Anterior cingulate cortex (tissue), 58 donors: ENCODE data around the gene C1GALT1.
"Not testable (repeated sequence)": the region's sequence is repeated elsewhere in the genome, so short reads cannot be mapped to it uniquely, and the experiment has no call there.

Experiments used
- DNase-seq, 58 donors: peaks; one replicate each; lab custom pipeline; 2025; lab: John Stamatoyannopoulos, UW

Gene C1GALT1

DNA sequence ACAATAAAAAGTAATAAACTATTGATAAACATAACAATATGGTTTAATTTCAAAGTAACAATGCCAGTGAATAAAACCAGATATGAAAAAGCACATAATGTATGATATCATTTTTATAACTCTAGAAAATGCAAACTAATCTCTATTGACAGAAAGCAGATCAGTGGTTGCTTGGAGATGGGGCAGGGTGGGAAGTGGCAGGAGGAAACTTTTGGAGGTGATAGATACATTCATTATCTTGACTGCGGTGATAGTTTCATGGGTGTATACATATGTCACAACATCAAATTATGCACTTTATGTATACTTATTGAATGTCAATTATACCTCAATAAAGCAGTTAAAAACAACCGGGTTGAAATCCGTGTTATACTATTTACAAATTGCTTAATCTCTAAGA is 16.0 kb upstream of the C1GALT1 start:
- no peak for DNase-seq

GRCh38 chr7:7169296-7169695 is 13.0 kb upstream of the C1GALT1 start:
- DNase-seq, result no peak

DNA sequence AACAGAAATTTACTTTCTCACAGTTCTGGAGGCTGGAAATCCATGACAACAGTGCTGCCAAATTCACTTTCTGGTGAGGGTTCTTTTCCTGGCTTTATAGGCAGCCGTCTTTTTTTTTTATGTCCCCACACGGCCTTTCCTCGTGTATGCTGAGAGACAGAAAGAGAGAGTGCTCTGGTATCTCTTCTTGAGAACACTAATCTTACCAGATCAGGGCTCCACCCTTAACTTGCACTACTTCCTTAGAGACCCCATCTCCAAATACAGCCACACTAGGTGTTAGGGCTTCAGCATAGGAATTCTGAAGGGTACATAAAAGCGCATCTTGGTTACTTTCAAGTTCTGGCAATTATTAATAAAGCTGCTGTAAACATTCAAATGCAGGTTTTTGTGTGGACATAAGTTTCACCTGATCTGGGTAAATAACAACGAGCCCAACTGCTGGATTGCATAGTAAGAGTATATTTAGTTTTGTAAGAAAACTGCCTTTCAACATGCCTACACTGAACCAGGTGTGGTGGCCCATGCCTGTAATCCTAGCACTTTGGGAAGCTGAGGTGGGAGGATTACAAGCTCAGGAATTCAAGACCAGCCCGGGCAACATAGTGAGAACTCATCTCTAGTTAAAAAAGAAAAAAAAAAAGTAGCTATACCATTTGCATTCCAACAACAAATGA is 8.2 kb upstream of the C1GALT1 start:
- DNase-seq, result no peak

- no peak for DNase-seq
These were observed 7.2 kb upstream of the C1GALT1 start for GRCh38 chr7:7175075-7175695.

GRCh38 chr7:7176406-7177043 is 5.8 kb upstream of the C1GALT1 start:
- DNase-seq, result no peak

GRCh38 chr7:7177044-7177517 is 5.3 kb upstream of the C1GALT1 start:
- no peak for DNase-seq

GRCh38 chr7:7178081-7178480 is 4.3 kb upstream of the C1GALT1 start:
- no peak for DNase-seq

DNA sequence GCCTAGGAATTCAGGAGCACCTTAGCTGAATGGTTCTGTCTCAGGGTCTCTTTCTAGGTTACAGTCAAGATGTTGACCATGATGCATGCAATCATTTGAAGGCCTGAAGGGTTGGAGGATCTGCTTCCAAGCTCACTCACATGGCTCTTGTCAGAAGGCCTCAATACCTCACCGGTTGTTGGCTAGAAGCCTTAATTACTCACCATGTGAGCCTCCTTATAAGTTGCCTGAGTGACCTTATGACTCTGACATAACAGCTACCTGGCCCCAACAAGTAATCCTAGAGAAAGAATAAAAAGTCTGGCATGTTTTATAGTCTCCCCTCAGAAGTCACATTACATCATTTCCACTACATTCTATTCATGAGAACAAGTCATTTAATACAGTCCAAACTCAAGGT is 3.4 kb upstream of the C1GALT1 start:
- DNase-seq, result no peak

DNA sequence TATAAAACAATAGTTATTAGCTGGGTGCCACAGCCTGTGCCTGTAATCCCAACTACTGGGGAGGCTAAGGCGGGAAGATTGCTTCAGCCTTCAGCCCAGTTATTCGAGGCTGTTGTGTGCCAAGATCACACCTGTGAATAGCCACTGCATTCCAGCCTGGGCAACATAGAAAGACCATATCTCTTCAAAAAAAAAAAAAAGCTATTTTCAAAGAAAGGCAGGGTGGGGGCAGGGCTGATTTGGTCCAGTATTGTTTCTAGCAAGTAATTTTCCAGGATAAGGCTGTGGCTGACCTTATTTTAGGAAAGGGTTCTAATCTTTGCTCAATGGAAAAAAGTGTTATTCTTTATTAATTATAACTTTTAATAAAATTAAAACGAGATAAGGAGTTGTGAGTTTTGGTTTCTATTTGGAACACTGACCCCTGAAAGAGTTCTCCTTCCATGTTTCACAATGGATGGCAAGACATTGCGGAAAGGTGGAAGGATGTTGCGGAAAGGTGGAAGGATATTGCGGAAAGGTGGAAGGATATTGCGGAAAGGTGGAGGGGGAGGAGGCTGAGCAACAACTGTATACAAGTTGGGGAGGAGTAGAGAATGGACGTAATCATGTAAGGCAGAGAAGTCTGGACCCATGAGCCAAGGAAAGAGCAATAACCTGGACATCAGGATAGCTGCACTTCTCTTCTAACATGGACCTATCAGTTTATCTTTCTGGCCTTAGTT is 1.5 kb upstream of the C1GALT1 start:
- DNase-seq, result no peak

DNA sequence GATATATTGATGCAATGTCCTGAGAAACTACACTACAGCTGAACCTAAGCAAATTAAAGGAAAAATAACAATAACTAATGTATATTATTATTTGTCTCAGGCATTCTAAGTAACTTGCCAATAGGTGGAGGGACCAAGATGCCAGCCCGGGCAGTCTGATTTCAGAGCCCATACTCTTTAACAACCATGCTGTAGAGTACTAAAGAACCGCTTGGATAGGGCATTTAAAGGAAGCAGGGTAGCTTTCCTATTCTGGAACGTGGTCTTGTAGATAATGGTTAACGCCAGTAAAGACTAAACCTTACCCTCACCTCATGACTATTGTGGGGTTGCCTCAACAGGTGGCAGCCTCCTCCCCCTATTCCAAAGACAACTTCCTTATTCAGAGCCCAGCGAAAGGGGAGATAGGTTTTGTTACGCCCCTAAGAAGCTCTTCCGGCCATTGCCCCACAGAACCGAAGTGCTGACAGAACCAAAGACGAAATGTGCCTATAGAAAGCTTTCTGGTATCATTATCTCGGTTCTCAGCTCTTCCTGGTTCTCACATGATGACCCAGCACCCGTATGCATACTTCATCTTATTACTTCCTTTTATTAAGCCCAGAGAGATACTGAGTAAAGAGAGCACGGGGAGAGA is 707 bp upstream of the C1GALT1 start:
- peak in 21 of 58 donors; percentile 2 to 67 (median 45) for DNase-seq

GRCh38 chr7:7183061-7183837 is 905 bp downstream of the C1GALT1 start:
- DNase-seq, result peak in 28 of 58 donors; percentile 32 to 80 (median 55)

- no peak for DNase-seq
These were observed 1.6 kb downstream of the C1GALT1 start for GRCh38 chr7:7183838-7184463.

DNA sequence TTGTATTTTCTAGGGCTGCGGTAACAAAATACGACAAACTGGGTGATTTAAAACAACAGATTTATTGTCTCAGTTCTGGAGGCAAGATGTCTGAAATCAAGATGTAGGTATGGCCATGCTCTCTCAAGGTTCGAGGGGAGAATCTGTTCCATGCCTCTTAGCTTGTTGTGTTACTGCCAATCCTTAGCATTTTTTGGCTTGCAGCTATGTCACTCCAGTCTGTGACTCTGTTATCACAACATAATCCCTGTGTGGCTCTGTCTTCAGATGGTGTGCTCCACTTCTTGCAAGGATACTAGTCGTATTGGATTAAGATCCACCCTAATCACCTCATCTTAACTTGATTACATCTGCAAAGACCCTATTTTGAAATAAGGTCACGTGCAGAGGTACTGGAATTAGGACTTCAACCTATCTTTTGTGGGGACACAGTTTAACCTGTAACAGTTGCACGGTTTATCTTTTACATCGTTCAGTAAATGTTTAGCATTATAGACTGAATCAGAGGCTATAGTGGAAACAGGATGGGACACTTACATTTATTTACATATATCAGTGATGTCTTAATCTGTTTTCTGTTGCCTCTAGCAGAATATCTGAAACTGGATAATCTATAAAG is 3.1 kb downstream of the C1GALT1 start:
- no peak for DNase-seq

DNA sequence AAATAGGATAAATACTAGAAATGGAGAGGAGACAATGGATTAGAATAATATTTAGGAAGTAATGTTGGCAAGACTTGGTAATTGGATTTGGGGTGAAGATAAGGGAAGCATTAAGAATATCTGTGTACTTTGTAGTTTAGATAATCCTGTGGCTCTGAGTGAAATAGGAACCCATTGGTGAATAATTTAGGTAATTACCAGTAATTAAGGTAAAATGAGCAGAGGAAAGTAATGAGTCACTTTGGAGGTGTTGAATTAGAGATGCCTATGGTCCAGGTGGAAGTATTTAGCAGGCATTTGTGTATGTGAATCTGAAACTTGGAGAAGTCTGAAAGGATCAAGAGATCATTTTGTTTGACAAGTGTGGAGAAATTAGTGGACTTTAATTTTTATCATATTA is 5.7 kb downstream of the C1GALT1 start:
- DNase-seq, result no peak

GRCh38 chr7:7188742-7189141 is 6.4 kb downstream of the C1GALT1 start:
- no peak for DNase-seq

DNA sequence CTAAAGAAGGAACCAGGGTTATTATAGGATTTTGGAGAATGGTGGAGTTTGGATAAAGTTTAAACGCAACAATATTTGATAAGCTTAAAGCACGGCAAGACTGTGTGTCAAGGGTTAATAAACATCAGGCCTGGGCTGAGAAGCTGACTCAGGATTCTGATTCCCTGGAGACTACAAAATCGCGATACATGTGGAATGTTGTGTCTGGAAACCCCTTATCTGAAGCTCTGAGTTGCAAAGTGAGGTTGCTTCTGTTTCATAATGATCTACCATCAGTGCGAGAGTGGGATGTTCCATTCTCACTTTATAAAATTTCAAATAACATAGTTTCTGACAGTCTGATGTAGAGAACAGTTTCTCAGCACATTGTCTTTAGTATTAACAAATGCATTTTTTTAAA is 7.8 kb downstream of the C1GALT1 start:
- DNase-seq, result no peak

- no peak for DNase-seq
These were observed 8.8 kb downstream of the C1GALT1 start for GRCh38 chr7:7191137-7191536.

DNA sequence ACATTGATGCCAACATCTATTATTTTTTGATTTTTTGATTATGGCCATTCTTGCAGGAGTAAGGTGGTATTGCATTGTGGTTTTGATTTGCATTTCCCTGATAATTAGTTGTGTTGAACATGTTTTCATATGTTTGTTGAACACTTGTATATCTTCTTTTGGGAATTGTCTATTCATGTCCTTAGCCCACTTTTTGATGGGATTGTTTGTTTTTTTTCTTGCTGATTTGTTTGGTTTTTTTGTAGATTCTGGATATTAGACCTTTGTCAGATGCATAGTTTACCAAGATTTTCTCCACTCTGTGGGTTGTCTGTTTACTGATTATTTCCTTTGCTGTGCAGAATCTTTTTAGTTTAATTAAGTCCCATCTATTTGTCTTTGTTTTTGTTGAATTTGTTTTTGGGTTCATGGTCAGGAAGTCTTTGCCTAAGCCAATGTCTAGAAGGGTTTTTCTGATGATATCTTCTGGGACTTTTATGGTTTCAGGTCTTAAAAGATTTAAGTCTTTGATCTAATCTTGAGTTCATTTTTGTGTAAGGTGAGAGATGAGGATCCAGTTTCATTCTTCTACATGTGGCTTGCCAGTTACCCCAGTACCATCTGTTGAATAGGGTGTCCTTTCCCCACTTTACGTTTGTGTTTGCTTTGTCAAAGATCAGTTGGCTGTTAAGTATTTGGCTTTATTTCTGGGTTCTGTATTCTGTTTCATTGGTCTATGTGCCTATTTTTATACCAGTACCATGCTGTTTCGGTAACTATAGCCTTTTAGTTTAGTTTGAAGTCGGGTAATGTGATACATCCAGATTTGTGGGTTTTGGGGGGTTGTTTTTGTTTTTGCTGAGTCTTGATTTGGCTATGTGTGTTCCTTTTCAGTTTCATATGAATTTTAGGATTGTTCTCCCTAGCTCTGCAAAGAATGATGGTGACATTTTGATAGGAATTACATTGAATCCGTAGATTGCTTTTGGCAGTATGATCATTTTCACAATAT is 10.7 kb downstream of the C1GALT1 start:
- DNase-seq, result not testable (repeated sequence)
